ENCODE measurements around the gene DOCK3. TPM values are rescaled to one million over a fixed set of nuclear protein-coding genes. Genes with fewer than 3 reads are reported as not detected.
"Not testable (repeated sequence)": the region's sequence is repeated elsewhere in the genome, so short reads cannot be mapped to it uniquely, and the experiment has no call there.

Gene DOCK3
- total RNA-seq, 1 donor from 2014 or later, result 6.0 TPM

GRCh38 chr3:50651920-50652529, 22.7 kb upstream of the DOCK3 start:
- DNase-seq (ENCODE audit: low spot score), result no peak

GRCh38 chr3:50652709-50653108, 22.0 kb upstream of the DOCK3 start:
- no peak for DNase-seq (ENCODE audit: low spot score)

GRCh38 chr3:50653937-50654595, 20.7 kb upstream of the DOCK3 start:
- DNase-seq (ENCODE audit: low spot score), result no peak

- no peak for DNase-seq (ENCODE audit: low spot score)
These were observed 19.5 kb upstream of the DOCK3 start for GRCh38 chr3:50655009-50655830.

- DNase-seq (ENCODE audit: low spot score), result no peak
These were observed 18.1 kb upstream of the DOCK3 start for GRCh38 chr3:50656417-50657195.

- no peak for DNase-seq (ENCODE audit: low spot score)
These were observed 17.3 kb upstream of the DOCK3 start for GRCh38 chr3:50657407-50657806.

GRCh38 chr3:50657816-50658215, 16.9 kb upstream of the DOCK3 start:
- DNase-seq (ENCODE audit: low spot score), result no peak

GRCh38 chr3:50658416-50658815, 16.3 kb upstream of the DOCK3 start:
- DNase-seq (ENCODE audit: low spot score), result no peak

- DNase-seq (ENCODE audit: low spot score), result no peak
These were observed 15.9 kb upstream of the DOCK3 start for GRCh38 chr3:50658831-50659230.

- no peak for DNase-seq (ENCODE audit: low spot score)
These were observed 14.3 kb upstream of the DOCK3 start for GRCh38 chr3:50660386-50660785.

GRCh38 chr3:50661321-50661837, 13.3 kb upstream of the DOCK3 start:
- DNase-seq (ENCODE audit: low spot score), result no peak

- no peak for DNase-seq (ENCODE audit: low spot score)
These were observed 12.3 kb upstream of the DOCK3 start for GRCh38 chr3:50662408-50662807.

GRCh38 chr3:50665081-50665840, 9.5 kb upstream of the DOCK3 start:
- DNase-seq (ENCODE audit: low spot score), result no peak

- DNase-seq (ENCODE audit: low spot score), result not testable (repeated sequence)
These were observed 8.9 kb upstream of the DOCK3 start for GRCh38 chr3:50665841-50666115.

- DNase-seq (ENCODE audit: low spot score), result no peak
These were observed 7.9 kb upstream of the DOCK3 start for GRCh38 chr3:50666837-50667236.

- no peak for DNase-seq (ENCODE audit: low spot score)
These were observed 3.4 kb upstream of the DOCK3 start for GRCh38 chr3:50671331-50671730.

- DNase-seq (ENCODE audit: low spot score), result no peak
These were observed 2.1 kb upstream of the DOCK3 start for GRCh38 chr3:50672656-50673055.

- no peak for DNase-seq (ENCODE audit: low spot score)
These were observed 796 bp upstream of the DOCK3 start for GRCh38 chr3:50673931-50674330.

- no peak for DNase-seq (ENCODE audit: low spot score)
These were observed 678 bp downstream of the DOCK3 start for GRCh38 chr3:50675179-50676030.

GRCh38 chr3:50676031-50676705, 1.4 kb downstream of the DOCK3 start:
- no peak for DNase-seq (ENCODE audit: low spot score)

Data from ureter (tissue), 1 donor.